Motor neuron (in vitro differentiated cells): ENCODE data around the gene MAP4K1. TPM values are rescaled to one million over a fixed set of nuclear protein-coding genes. Genes with fewer than 3 reads are reported as not detected.

ENCODE experiments used
- ATAC-seq, 8 experiments: fragments of 200-7000 bp; cut with Tn5 transposase; replicated peaks in 6 of 8; 2 replicates each; pipeline ENCODE4 v1.8.0; 2021; ENCODE audit warnings: mild to moderate bottlenecking in 8 of 8, moderate library complexity in 8 of 8
- H3K27ac ChIP-seq, 2 donors: fragments of 250-450 bp; sonication (Bioruptor Pico); 2 replicates each; pipeline ENCODE4 v1.9.0; 2021; ENCODE audit warnings: antibody characterized with exemption in 2 of 2, mild to moderate bottlenecking in 2 of 2, moderate library complexity in 1 of 2
- H3K4me1 ChIP-seq, 2 donors: fragments of 250-450 bp; sonication (Bioruptor Pico); replicated peaks in 1 of 2; 2 replicates each; pipeline ENCODE4 v1.6.1; 2021; ENCODE audit warnings: antibody characterized with exemption in 2 of 2, mild to moderate bottlenecking in 2 of 2, moderate library complexity in 1 of 2
- H3K4me3 ChIP-seq, 5 donors: fragments of 250-450 bp; sonication (Bioruptor Pico); 2 replicates each; pipeline ENCODE4 v1.9.0; 2021; ENCODE audit warnings: antibody characterized with exemption in 5 of 5, mild to moderate bottlenecking in 5 of 5, moderate library complexity in 4 of 5
- WGBS, 10 experiments: fragments of 450-650 bp; shearing (Covaris generic); methylation state at CpG; one replicate each; pipeline ENCODE4 v1.0.0; 2022; 5-methylcytosine and 5-hydroxymethylcytosine counted together
- in situ Hi-C, 9 experiments: fragments of 400-800 bp; cut with MboI; loops; one replicate each; pipeline ENCODE4 v1.15.0; 2021; ENCODE audit warnings: low sequenced_read_pairs in 9 of 9, low pct_unique_long_range_greater_than_20kb in 2 of 9; ENCODE audit not compliant: unreplicated experiment in 9 of 9
- total RNA-seq, 8 experiments: library from RNA; unstranded; fragments of 300-600 nt; gene quantifications; 2 replicates each; pipeline versions ENCODE4 v1.2.3 to v1.2.4, GENCODE V29; 2022

MAP4K1 gene
- 1 to 10 TPM; 1.4 to 8.6 (median 2.1) TPM for total RNA-seq

DNA sequence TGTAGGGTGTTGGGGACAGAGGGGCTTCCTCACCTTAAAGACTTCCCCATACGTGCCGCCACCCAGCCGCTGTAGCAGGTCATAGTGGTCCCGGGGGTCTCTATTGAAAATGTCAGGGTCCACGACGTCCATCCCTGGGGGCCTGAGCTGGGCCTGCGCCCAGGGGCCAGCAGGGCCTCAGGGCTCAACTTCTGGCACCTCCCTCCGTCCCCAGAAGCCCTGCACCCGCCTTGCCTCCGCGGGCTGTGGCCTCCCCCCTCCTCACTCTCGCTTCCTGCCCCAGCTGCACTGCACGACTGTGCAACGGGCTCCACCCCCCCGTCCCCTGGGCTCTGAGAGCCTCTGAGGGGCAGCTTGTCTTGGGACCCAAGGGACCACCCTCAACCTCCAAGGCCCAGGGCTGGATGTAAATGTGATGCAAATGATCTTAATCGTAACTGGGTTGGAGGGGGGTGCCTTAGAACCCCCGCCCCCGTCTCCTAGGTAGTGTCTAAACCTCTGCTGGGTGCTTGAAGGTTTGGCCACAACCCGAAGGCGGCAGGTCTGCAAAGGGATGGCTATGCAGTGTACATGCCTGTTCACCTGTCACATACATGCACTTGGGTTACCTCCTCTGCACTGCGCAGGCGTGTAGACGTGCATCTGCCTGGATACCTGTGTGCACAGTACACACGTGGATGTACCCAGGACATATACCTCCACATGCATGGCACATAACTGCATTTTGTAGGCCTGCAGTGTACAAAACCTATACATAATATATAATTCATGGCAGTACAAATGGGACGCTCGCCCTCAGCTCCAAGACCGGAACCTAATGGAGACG, at the start of gene MAP4K1:
TSS of gene MAP4K1 (minus strand) at position 190 of the 826 bp plus-strand sequence. CDS start at position 132, 58 bp downstream.
- 50 to 82% (median 80%) methylated on average over 1 to 2 of the region's 28 CpGs; no CpG with 5 or more reads in 7 of the 10 experiments for whole genome bisulfite sequencing, 10 experiments
- Histone ChIP-seq H3K27ac (peak within 1 kb of the TSS; percentile 81 to 89), H3K4me3 (peak within 1 kb of the TSS; percentile 38 to 81 (median 73)), H3K4me1 (peaks cover 13 to 15% of the 10 kb centered on the region in 2 donors)
- in situ Hi-C loops, result no loop called here
- ATAC-seq, result peak in 5 of 8 experiments; percentile 2 to 24 (median 8)

- 0 to 46% (median 17%) methylated on average over 1 to 6 of the region's 10 CpGs; no CpG with 5 or more reads in 1 of the 10 experiments for WGBS, 10 experiments
- H3K4me1 ChIP-seq, result peaks cover 29 to 39% of the 10 kb centered on the region in 2 donors
- no peak overlapping the region for H3K4me3 ChIP-seq
- in situ Hi-C loops, result no loop called here
- peak; percentile 55 to 93 (median 89) for ATAC-seq
- H3K27ac ChIP-seq, result peak overlapping the region; percentile 12 to 21
These were observed 49.1 kb upstream of the MAP4K1 start for GRCh38 chr19:38666663-38667511.

GRCh38 chr19:38665950-38666662, 48.4 kb upstream of the MAP4K1 start:
- 20 to 60% (median 41%) methylated on average over 1 to 6 of the region's 19 CpGs; no CpG with 5 or more reads in 5 of the 10 experiments for WGBS, 10 experiments
- H3K4me1 ChIP-seq, result peaks cover 29 to 37% of the 10 kb centered on the region in 2 donors
- ATAC-seq, result peak in 6 of 8 experiments; percentile 6 to 40 (median 14)
- no peak overlapping the region for H3K4me3 ChIP-seq
- peak overlapping the region; percentile 12 to 14 for H3K27ac ChIP-seq
- in situ Hi-C loops, result no loop called here

- peaks cover 29 to 30% of the 10 kb centered on the region in 2 donors for H3K4me1 ChIP-seq
- 0 to 100% (median 67%) methylated on average over 1 to 4 of the region's 13 CpGs; no CpG with 5 or more reads in 3 of the 10 experiments for WGBS, 10 experiments
- in situ Hi-C loops, result no loop called here
- H3K27ac ChIP-seq, result no peak overlapping the region
- no peak for ATAC-seq
- no peak overlapping the region for H3K4me3 ChIP-seq
These were observed 47.6 kb upstream of the MAP4K1 start for GRCh38 chr19:38665219-38665931.

DNA sequence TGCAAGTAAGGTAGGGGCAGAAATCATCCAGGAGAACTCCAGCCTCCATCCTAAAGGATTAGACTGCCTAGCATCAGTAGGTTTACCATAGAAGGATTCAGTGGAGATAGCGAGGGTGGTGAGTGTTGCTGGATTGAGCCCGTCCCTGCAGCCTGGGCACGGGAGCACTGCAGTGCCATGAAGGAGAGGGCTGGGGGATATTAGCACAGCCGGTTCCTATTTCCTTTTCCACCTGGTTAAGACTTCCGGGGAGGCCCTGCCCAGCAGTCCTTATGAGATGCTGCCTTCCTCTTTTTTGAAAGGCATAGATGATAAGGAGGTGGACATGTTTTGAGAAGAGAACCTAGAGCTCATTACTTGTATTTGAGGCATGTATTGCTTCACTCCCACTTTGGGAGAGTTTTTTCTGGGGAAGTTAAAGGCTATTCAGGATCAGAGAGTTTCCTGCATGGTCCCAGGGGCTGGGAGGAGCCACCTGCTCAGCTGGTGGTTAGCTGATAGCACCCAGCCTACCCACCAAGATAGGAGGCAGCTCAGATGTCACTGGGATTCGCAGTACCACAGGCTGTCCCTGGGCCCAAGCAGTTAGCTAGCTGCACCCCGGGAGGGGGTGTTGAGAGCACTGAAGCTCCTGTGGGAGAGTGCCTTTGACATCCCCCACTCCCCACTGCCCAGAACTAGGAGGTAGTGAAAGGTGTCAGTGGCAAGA, 46.9 kb upstream of the MAP4K1 start:
- H3K4me3 ChIP-seq, result no peak overlapping the region
- in situ Hi-C loops, result no loop called here
- H3K27ac ChIP-seq, result no peak overlapping the region
- ATAC-seq, result no peak
- H3K4me1 ChIP-seq, result peaks cover 29 to 30% of the 10 kb centered on the region in 2 donors
- 0 to 100% (median 61%) methylated on average over 1 to 4 of the region's 7 CpGs; no CpG with 5 or more reads in 4 of the 10 experiments for WGBS, 10 experiments

DNA sequence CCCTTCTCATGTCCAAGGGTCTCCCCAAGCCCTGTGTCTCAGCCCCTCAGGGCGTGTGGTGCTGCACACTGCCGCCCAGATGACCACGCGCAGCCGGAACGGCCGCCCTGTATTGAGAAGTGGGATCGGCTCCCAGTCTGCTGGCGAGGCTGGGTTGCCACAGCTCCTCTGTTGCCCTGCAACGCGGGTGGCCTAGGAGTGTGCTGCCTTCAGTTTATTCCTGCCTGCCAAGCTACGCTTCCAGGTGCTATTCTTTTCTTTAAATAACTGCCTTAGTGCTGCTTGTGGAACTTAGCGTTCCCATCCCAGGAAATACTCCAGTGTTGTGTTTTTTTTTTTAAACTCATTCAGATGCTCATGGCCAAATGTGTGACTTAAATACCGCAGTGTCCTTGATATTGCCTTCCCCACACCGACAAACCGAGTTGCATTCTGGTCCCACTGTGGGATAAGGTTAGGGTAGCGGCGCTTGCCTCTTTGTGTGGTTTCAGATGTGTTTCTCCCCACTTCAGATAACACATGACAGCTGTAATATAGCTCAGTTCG, 46.3 kb upstream of the MAP4K1 start:
- ATAC-seq, result peak in 1 of 8 experiments; percentile 34
- in situ Hi-C loops, result no loop called here
- Histone ChIP-seq H3K27ac (no peak overlapping the region), H3K4me3 (no peak overlapping the region), H3K4me1 (peaks cover 29 to 30% of the 10 kb centered on the region in 2 donors)
- 44 to 100% (median 81%) methylated on average over 1 to 10 of the region's 19 CpGs; no CpG with 5 or more reads in 4 of the 10 experiments for WGBS, 10 experiments

GRCh38 chr19:38663156-38663651, 45.5 kb upstream of the MAP4K1 start:
- Histone ChIP-seq H3K4me3 (no peak overlapping the region), H3K27ac (no peak overlapping the region), H3K4me1 (peaks cover 28 to 33% of the 10 kb centered on the region in 2 donors)
- in situ Hi-C loops, result no loop called here
- ATAC-seq, result no peak
- WGBS, 10 experiments, result 70 to 100% (median 91%) methylated on average over 2 to 9 of the region's 22 CpGs; no CpG with 5 or more reads in 4 of the 10 experiments

- ATAC-seq, result no peak
- no peak overlapping the region for H3K27ac ChIP-seq
- H3K4me1 ChIP-seq, result peaks cover 25 to 35% of the 10 kb centered on the region in 2 donors
- in situ Hi-C loops, result no loop called here
- no peak overlapping the region for H3K4me3 ChIP-seq
- WGBS, 10 experiments, result 0 to 79% (median 52%) methylated on average over 1 to 5 of the region's 7 CpGs; no CpG with 5 or more reads in 4 of the 10 experiments
These were observed 44.9 kb upstream of the MAP4K1 start for GRCh38 chr19:38662537-38663155.

GRCh38 chr19:38661996-38662395, 44.2 kb upstream of the MAP4K1 start:
- Histone ChIP-seq H3K4me3 (no peak overlapping the region), H3K27ac (no peak overlapping the region), H3K4me1 (peaks cover 19 to 32% of the 10 kb centered on the region in 2 donors)
- ATAC-seq, result no peak
- WGBS, 10 experiments, result 0 to 67% (median 44%) methylated on average over 1 of the region's 1 CpG; no CpG with 5 or more reads in 4 of the 10 experiments
- in situ Hi-C loops, result no loop called here

- no peak overlapping the region for H3K27ac ChIP-seq
- ATAC-seq, result no peak
- 0 to 100% (median 76%) methylated on average over 1 to 6 of the region's 7 CpGs; no CpG with 5 or more reads in 2 of the 10 experiments for WGBS, 10 experiments
- H3K4me3 ChIP-seq, result no peak overlapping the region
- in situ Hi-C loops, result no loop called here
- peaks cover 10 to 24% of the 10 kb centered on the region in 2 donors for H3K4me1 ChIP-seq
These were observed 43.4 kb upstream of the MAP4K1 start for GRCh38 chr19:38661136-38661535.

- H3K4me3 ChIP-seq, result no peak overlapping the region
- no peak overlapping the region for H3K27ac ChIP-seq
- in situ Hi-C loops, result no loop called here
- no peak for ATAC-seq
- H3K4me1 ChIP-seq, result peaks cover 6 to 20% of the 10 kb centered on the region in 2 donors
- WGBS, 10 experiments, result 83 to 100% (median 94%) methylated on average over 2 to 9 of the region's 9 CpGs; no CpG with 5 or more reads in 2 of the 10 experiments
These were observed 43.0 kb upstream of the MAP4K1 start for GRCh38 chr19:38660724-38661123.
